Osteoblast (primary cell): ENCODE measurements around the gene PKHD1. TPM values are rescaled to one million over a fixed set of nuclear protein-coding genes. Genes with fewer than 3 reads are reported as not detected.

Experiments
- DNase-seq: peaks from one replicate; pipeline ENCODE4 v3.0.0; 2011; ENCODE audit warnings: low spot score, mixed read lengths; ENCODE audit not compliant: insufficient read length; ENCODE audit errors: missing footprints
- H2AFZ ChIP-seq: 2 replicates; pipeline ENCODE4 v1.6.0; 2011; ENCODE audit warnings: mild to moderate bottlenecking, low read length
- H3K27ac ChIP-seq: 2 replicates; pipeline ENCODE4 v1.5.1; 2011; ENCODE audit warnings: mild to moderate bottlenecking, low read depth, low read length, moderate library complexity
- H3K27me3 ChIP-seq: 2 replicates; pipeline ENCODE4 v1.6.0; 2012; ENCODE audit warnings: mild to moderate bottlenecking, control low read depth, inconsistent platforms, low read length, moderate library complexity; ENCODE audit not compliant: insufficient read depth
- H3K36me3 ChIP-seq: 2 replicates; pipeline ENCODE4 v1.5.1; 2011; ENCODE audit warnings: mild to moderate bottlenecking, low read length, control low read depth, moderate library complexity; ENCODE audit not compliant: insufficient read depth
- H3K4me1 ChIP-seq: 2 replicates; pipeline ENCODE4 v1.5.1; 2011; ENCODE audit warnings: mild to moderate bottlenecking, low read length, control low read depth, moderate library complexity; ENCODE audit not compliant: insufficient read depth
- H3K4me2 ChIP-seq: 2 replicates; pipeline ENCODE4 v1.6.0; 2011; ENCODE audit warnings: mild to moderate bottlenecking, low read length; ENCODE audit not compliant: insufficient read depth
- H3K4me3 ChIP-seq: fragments of 200-600 bp; sonication (generic); 3 replicates; pipeline ENCODE4 v1.5.1; 2012; ENCODE audit warnings: mild to moderate bottlenecking, low read length, inconsistent platforms; ENCODE audit not compliant: insufficient read depth
- H3K79me2 ChIP-seq: 2 replicates; pipeline ENCODE4 v1.6.0; 2012; ENCODE audit warnings: mild to moderate bottlenecking, low read length, control low read depth, inconsistent platforms; ENCODE audit not compliant: insufficient read depth
- H3K9me3 ChIP-seq: 2 replicates; pipeline ENCODE4 v1.5.1; 2011; ENCODE audit warnings: low read depth, low read length, control low read depth
- H4K20me1 ChIP-seq: 2 replicates; pipeline ENCODE4 v1.6.0; 2012; ENCODE audit warnings: mild to moderate bottlenecking, low read length, control low read depth; ENCODE audit not compliant: insufficient read depth
- total RNA-seq: library from RNA; depleted of rRNA; stranded (reverse); fragments of >200 nt; gene quantifications from 2 replicates; pipeline ENCODE4 v1.2.3, GENCODE V29; 2012
- TF ChIP-seq, protein P1 (sequence below): IDR thresholded peaks from 2 replicates; pipeline ENCODE4 v1.5.1; 2011; ENCODE audit warnings: mild to moderate bottlenecking, low read depth, low read length, moderate library complexity; ENCODE audit errors: extremely low read depth

Gene PKHD1
- total RNA-seq, 1 donor = not detected

DNA sequence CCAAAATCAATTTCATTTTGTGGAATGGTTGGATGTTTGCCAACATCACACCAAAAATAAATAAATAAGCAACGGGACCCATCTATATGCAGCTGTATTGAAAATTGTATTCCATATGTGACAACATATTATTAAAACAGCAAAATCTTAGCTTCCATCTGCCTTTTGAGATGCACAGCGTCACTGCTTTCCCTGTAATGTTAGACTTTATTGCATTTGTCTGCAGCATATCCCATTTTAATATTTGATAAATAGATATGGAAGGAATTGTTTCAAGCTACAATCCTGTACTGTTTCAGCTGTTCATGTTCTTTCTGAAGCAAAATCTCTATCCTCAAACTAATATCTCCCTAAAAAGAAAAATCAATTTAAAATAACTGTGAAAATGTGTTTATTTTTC is 509.1 kb downstream of the PKHD1 start:
- TF ChIP-seq, protein P1, sequence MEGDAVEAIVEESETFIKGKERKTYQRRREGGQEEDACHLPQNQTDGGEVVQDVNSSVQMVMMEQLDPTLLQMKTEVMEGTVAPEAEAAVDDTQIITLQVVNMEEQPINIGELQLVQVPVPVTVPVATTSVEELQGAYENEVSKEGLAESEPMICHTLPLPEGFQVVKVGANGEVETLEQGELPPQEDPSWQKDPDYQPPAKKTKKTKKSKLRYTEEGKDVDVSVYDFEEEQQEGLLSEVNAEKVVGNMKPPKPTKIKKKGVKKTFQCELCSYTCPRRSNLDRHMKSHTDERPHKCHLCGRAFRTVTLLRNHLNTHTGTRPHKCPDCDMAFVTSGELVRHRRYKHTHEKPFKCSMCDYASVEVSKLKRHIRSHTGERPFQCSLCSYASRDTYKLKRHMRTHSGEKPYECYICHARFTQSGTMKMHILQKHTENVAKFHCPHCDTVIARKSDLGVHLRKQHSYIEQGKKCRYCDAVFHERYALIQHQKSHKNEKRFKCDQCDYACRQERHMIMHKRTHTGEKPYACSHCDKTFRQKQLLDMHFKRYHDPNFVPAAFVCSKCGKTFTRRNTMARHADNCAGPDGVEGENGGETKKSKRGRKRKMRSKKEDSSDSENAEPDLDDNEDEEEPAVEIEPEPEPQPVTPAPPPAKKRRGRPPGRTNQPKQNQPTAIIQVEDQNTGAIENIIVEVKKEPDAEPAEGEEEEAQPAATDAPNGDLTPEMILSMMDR = no peak
- no peak overlapping the region for H3K27ac ChIP-seq
- H3K4me3 ChIP-seq = no peak overlapping the region
- peaks cover 2% of the 10 kb centered on the region for H3K9me3 ChIP-seq
- H3K79me2 ChIP-seq = no peaks in the 10 kb centered on the region
- no peak for DNase-seq
- H3K36me3 ChIP-seq = no peaks in the 10 kb centered on the region
- no peaks in the 10 kb centered on the region for H3K4me1 ChIP-seq
- H3K27me3 ChIP-seq = no peaks in the 10 kb centered on the region
- H2AFZ ChIP-seq = no peak overlapping the region
- no peaks in the 10 kb centered on the region for H4K20me1 ChIP-seq
- H3K4me2 ChIP-seq = no peak overlapping the region

DNA sequence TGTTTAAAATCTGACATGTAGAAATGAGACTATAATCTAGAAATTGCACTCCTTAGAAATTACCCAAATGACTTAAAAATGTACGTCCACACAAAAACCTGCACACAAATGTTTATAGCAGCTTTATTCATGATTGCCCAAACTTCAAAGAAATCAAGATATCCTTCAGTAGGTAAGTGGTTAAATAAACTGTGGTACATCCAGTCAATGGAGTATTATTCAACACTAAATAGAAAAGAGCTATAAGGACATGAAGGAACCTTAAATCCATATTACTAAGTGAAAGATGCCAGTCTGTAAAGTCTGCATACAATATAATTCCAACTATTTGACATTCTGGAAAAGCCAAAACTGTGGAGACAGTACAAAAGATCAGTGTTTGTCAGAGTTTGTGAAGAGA is 513.4 kb downstream of the PKHD1 start:
- H3K27ac ChIP-seq = no peak overlapping the region
- H2AFZ ChIP-seq = no peak overlapping the region
- no peaks in the 10 kb centered on the region for H3K27me3 ChIP-seq
- TF ChIP-seq, protein P1 = no peak
- H3K79me2 ChIP-seq = no peaks in the 10 kb centered on the region
- no peaks in the 10 kb centered on the region for H3K36me3 ChIP-seq
- peaks cover 5% of the 10 kb centered on the region for H3K9me3 ChIP-seq
- no peaks in the 10 kb centered on the region for H3K4me1 ChIP-seq
- no peak overlapping the region for H3K4me3 ChIP-seq
- H3K4me2 ChIP-seq = no peak overlapping the region
- no peak for DNase-seq
- H4K20me1 ChIP-seq = no peaks in the 10 kb centered on the region

DNA sequence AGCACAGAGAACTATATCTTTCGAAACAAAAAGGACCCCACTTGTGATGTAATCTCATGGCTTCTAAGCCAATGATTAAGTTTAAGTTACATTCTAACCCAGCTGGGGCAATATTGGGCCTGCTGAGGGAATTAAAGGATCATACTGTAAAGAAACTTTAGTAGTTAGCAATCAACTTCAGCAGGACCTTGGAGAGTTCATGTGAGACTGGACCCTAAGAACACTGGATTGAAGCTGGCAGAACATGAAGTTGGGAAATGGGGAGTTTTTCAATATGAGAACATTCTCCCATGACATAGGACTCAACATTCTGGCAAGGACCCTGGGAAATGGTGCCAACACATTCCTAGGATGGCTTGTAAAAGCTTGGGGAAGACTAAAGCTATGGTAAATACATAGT is 516.2 kb downstream of the PKHD1 start:
- H3K36me3 ChIP-seq = no peaks in the 10 kb centered on the region

DNA sequence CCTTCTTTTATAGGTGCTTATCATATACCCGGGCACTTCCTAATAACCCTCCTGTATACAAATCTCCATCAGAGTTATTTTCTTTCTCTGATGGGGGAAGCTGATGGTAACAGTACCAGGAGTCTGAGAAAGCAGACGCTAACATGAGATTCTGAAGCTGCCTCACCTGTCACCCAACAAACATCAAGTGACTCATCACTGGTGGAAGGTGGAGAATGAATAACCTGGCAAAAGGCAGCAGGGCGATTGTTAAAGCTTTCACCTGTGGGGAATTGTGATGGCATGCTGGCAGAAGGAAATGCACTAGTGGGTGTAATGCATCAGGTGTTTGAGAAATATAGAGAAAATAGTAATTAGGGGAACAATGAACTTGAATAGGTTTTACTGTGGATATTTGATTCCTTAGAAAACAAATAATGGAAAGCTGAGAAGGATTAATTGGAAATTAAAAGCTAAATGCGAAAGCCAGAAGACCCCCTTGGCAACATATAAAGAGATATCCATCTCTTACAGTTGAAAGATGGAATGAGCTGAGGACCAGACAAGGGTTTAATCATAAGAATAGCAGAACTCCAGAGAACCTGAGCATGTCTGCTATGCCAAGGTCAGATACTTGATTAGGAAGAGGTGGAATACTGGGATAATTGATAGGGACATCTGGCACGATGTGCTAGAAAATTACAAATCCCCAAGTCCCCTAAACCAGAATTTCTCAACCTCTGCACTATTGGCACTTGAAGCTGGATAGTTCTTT is 517.1 kb downstream of the PKHD1 start:
- no peaks in the 10 kb centered on the region for H3K4me1 ChIP-seq
- no peaks in the 10 kb centered on the region for H3K36me3 ChIP-seq
- no peaks in the 10 kb centered on the region for H4K20me1 ChIP-seq
- no peak overlapping the region for H3K27ac ChIP-seq
- H3K4me2 ChIP-seq = no peak overlapping the region
- no peak overlapping the region for H3K4me3 ChIP-seq
- TF ChIP-seq, protein P1 = no peak
- DNase-seq = no peak
- H3K27me3 ChIP-seq = no peaks in the 10 kb centered on the region
- no peaks in the 10 kb centered on the region for H3K79me2 ChIP-seq
- no peak overlapping the region for H2AFZ ChIP-seq
- H3K9me3 ChIP-seq = peaks cover 5% of the 10 kb centered on the region

More for the DNA sequence above, 516.2 kb downstream of the PKHD1 start:
- no peak overlapping the region for H2AFZ ChIP-seq
- no peaks in the 10 kb centered on the region for H3K27me3 ChIP-seq
- no peaks in the 10 kb centered on the region for H4K20me1 ChIP-seq
- H3K4me2 ChIP-seq = no peak overlapping the region
- H3K4me1 ChIP-seq = no peaks in the 10 kb centered on the region
- TF ChIP-seq, protein P1 = no peak
- H3K79me2 ChIP-seq = no peaks in the 10 kb centered on the region
- no peak overlapping the region for H3K27ac ChIP-seq
- no peak for DNase-seq
- H3K4me3 ChIP-seq = no peak overlapping the region
- H3K9me3 ChIP-seq = peaks cover 5% of the 10 kb centered on the region
